Thoracic aorta (tissue), 2 donors: ENCODE results near the gene DIO3. TPM values are rescaled to one million over a fixed set of nuclear protein-coding genes. Genes with fewer than 3 reads are reported as not detected.
A peak's percentile ranks its signal among the peaks of the same experiment; 100 is the strongest.

Experiments used
- ATAC-seq: fragments of 150-250 bp; one replicate; pipeline ENCODE4 v1.8.0; 2017; ENCODE audit warnings: low read depth; ENCODE audit not compliant: insufficient number of reproducible peaks, low FRiP score
- DNase-seq: peaks from one replicate; pipeline ENCODE4 v3.0.0-alpha.2; 2020; ENCODE audit warnings: low spot score
- H3K27ac ChIP-seq, 2 donors: fragments of 200-600 bp; sonication (generic); 1 replicate in 1 of 2; 2 replicates in 1 of 2; pipeline ENCODE4 v1.5.1; 2016; ENCODE audit warnings: mild to moderate bottlenecking in 2 of 2, moderate library complexity in 2 of 2
- H3K27me3 ChIP-seq: fragments of 200-600 bp; sonication (generic); replicated peaks from 2 replicates; pipeline ENCODE4 v1.6.0; 2016; ENCODE audit warnings: mild to moderate bottlenecking; ENCODE audit not compliant: insufficient read depth
- H3K36me3 ChIP-seq: fragments of 200-600 bp; sonication (generic); one replicate; pipeline ENCODE4 v1.5.1; 2016
- H3K4me1 ChIP-seq, 2 donors: fragments of 200-600 bp; sonication (generic); 1 replicate in 1 of 2; 2 replicates in 1 of 2; pipeline versions ENCODE4 v1.5.1 to v1.6.0; 2016; ENCODE audit warnings: low read depth in 2 of 2, mild to moderate bottlenecking in 1 of 2; ENCODE audit not compliant: control insufficient read depth in 1 of 2
- H3K4me3 ChIP-seq: fragments of 200-600 bp; sonication (generic); 2 replicates; pipeline ENCODE4 v1.5.1; 2016; ENCODE audit warnings: mild to moderate bottlenecking
- H3K9me3 ChIP-seq: fragments of 200-600 bp; sonication (generic); 2 replicates; pipeline ENCODE4 v1.5.1; 2016
- CTCF ChIP-seq: fragments of 200-600 bp; sonication (generic); IDR thresholded peaks from one replicate; pipeline ENCODE4 v1.5.1; 2019; ENCODE audit warnings: antibody characterized with exemption
- total RNA-seq, 2 donors: library from RNA; depleted of rRNA; stranded (reverse); fragments of >200 nt; gene quantifications; one replicate each; pipeline versions ENCODE4 v1.1.0 to v1.2.3, GENCODE V29; 2016

The DIO3 gene
- total RNA-seq, 2 donors from 2014 or later, result 0.41 to 0.78 TPM

- Histone ChIP-seq H3K27me3 (no peaks in the 10 kb centered on the region), H3K36me3 (no peaks in the 10 kb centered on the region), H3K4me1 (no peaks in the 10 kb centered on the region), H3K4me3 (no peak overlapping the region), H3K9me3 (peaks cover 5% of the 10 kb centered on the region), H3K27ac (no peak overlapping the region)
- ATAC-seq (no peak), DNase-seq (no peak)
- TF ChIP-seq CTCF, result no peak
These were observed 4.6 kb upstream of the DIO3 start for GRCh38 chr14:101556566-101557320.

- Histone ChIP-seq H3K36me3 (no peaks in the 10 kb centered on the region), H3K4me1 (no peaks in the 10 kb centered on the region), H3K27me3 (no peaks in the 10 kb centered on the region), H3K27ac (no peak overlapping the region), H3K9me3 (peaks cover 8% of the 10 kb centered on the region), H3K4me3 (no peak overlapping the region)
- DNase-seq, result no peak
- ATAC-seq, result no peak
- TF ChIP-seq CTCF, result no peak
These were observed 4.0 kb upstream of the DIO3 start for GRCh38 chr14:101557321-101557695.

DNA sequence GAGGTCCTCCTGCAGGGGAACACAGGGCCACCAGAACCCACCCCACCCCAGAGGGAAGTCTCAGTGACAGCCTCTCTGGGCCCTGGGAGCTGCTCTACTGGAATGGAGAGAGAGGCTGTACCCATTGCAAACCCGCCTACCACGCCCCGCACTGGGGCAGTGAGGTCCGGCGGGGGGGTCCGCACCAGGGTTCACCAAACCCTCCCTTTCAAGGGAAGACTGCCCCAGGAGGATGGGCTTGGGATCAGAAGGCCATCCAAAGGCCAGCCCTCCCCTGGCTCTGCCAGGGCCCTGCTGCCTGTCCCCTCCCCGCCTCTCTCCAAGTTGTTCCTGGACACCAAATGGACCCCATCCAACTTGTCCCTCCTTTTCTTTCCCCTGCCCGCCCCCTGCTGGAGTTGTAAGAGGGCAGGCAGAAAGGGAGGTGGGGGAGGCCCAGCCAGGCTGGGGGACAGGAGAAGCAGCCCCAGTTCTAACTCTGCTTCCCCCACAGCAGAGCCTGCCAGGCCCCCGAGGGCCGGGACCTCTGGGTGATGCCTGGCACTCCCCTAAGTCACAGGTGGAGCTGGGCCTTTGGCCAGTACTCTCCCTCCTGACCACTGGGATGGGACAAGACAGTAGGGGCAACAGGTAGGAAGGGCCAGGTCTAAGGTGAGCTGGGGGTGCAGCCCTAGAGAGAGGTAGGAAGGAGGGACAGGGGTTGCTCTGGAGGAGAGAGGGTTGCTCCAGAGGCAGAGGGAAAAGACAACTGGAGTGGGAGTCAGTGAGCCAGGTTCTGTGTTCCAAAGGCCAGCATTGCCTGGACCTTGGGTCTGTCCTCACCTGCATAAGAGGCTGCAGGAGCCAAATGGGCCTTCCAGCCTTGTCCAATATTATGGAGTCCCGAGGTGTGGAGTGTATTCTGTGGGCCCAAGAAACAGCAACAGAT lies 3.2 kb upstream of the DIO3 start:
- ATAC-seq (no peak), DNase-seq (no peak)
- peaks cover 8% of the 10 kb centered on the region for H3K9me3 ChIP-seq
- no peak overlapping the region for H3K4me3 ChIP-seq
- no peaks in the 10 kb centered on the region for H3K36me3 ChIP-seq
- H3K27ac ChIP-seq, result no peak overlapping the region
- no peaks in the 10 kb centered on the region for H3K4me1 ChIP-seq
- no peaks in the 10 kb centered on the region for H3K27me3 ChIP-seq
- no peak for TF ChIP-seq CTCF

DNA sequence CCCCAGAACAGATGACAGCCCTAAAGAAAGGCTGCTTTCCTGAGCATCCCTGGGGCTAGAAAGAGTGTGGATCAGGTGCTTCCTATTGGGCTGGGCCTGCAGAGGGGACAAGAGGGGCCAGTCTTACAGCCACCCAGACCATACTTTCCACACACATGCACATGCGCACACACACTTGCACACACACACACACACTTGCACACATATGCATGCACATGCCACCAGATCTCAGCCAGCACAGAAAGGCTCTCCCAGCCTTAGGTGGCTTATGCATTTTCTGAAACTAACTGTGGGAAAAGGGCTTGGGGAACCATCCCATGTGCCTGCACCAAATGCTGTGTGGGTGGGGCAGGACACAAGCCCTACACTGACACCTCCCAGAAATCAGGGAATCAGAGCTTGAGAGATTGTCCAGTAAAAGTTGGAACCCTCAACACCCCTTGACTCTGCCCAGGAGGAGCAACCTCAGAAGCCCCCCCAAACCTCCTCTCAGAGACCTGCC lies 2.5 kb upstream of the DIO3 start:
- H3K36me3 ChIP-seq, result no peaks in the 10 kb centered on the region
- no peaks in the 10 kb centered on the region for H3K4me1 ChIP-seq
- no peak overlapping the region for H3K27ac ChIP-seq
- no peaks in the 10 kb centered on the region for H3K27me3 ChIP-seq
- ATAC-seq, result no peak
- H3K9me3 ChIP-seq, result peaks cover 8% of the 10 kb centered on the region
- no peak for TF ChIP-seq CTCF
- no peak overlapping the region for H3K4me3 ChIP-seq
- no peak for DNase-seq

- no peak for TF ChIP-seq CTCF
- no peaks in the 10 kb centered on the region for H3K27me3 ChIP-seq
- H3K4me1 ChIP-seq, result no peaks in the 10 kb centered on the region
- no peaks in the 10 kb centered on the region for H3K36me3 ChIP-seq
- H3K27ac ChIP-seq, result no peak overlapping the region
- no peak for DNase-seq
- peaks cover 8% of the 10 kb centered on the region for H3K9me3 ChIP-seq
- H3K4me3 ChIP-seq, result peak overlapping the region; percentile 57
- no peak for ATAC-seq
These were observed 2.1 kb upstream of the DIO3 start for GRCh38 chr14:101559250-101559623.
